K562 (cell line): ENCODE results near the gene ATF6B. TPM values are rescaled to one million over a fixed set of nuclear protein-coding genes. Genes with fewer than 3 reads are reported as not detected.
A peak's percentile ranks its signal among the peaks of the same experiment; 100 is the strongest.

Experiments
- ATAC-seq: fragments of 200-7000 bp; cut with Tn5 transposase; 3 replicates; pipeline ENCODE4 v1.9.1; 2020; ENCODE audit warnings: moderate library complexity
- BruUV-seq: library from RNA; stranded (reverse); fragments of 400-500 nt; replicated peaks from 2 replicates; lab custom pipeline; 2021; lab: Mats Ljungman, UMichigan
- CTCF ChIA-PET: fragments of 300-600 bp; formaldehyde crosslinking; extraction: SDS; loops from one replicate; lab custom pipeline; 2021; ENCODE audit warnings: low intra/inter-chr PET ratio; lab: Yijun Ruan, JAX
- POLR2A ChIA-PET: fragments of 300-600, 350-650 bp; sonication (Branson Sonifier 250); formaldehyde crosslinking; extraction: SDS; loops from one replicate; lab custom pipeline; 2021; ENCODE audit warnings: antibody characterized with exemption, inconsistent platforms; lab: Yijun Ruan, JAX
- DNase-seq, 4 experiments: peaks; one replicate each; pipeline versions ENCODE4 v3.0.0 to v3.0.0-alpha.2; 2011 to 2018; ENCODE audit warnings: low spot score in 3 of 4, mixed read lengths in 3 of 4; ENCODE audit errors: extremely low read depth in 1 of 4
- FAIRE-seq: peaks from 2 replicates; lab custom pipeline; 2011; peaks lifted over from hg19 to GRCh38; lab: Jason Lieb, UNC
- H2AFZ ChIP-seq: 2 replicates; pipeline ENCODE4 v1.6.0; 2011; ENCODE audit warnings: low read depth, low read length, control low read depth, inconsistent platforms
- H3K27ac ChIP-seq: fragments of 200-600 bp; 3 replicates; pipeline ENCODE4 v1.8.0; 2011; ENCODE audit warnings: low read depth, mild to moderate bottlenecking, control low read depth, inconsistent platforms, low read length, moderate library complexity, mixed read lengths; ENCODE audit errors: extremely low read depth
- H3K27me3 ChIP-seq, 2 experiments: fragments of 300-600 bp in 1 of 2; 2 replicates in 1 of 2; 3 replicates in 1 of 2; pipeline versions ENCODE4 v1.6.0 to v1.8.0; 2011; ENCODE audit warnings: inconsistent platforms in 2 of 2, low read length in 2 of 2, mild to moderate bottlenecking in 1 of 2, mixed read lengths in 1 of 2, moderate library complexity in 1 of 2; ENCODE audit not compliant: control insufficient read depth in 2 of 2, insufficient read depth in 2 of 2
- H3K36me3 ChIP-seq: fragments of 300-600 bp; 3 replicates; pipeline ENCODE4 v1.8.0; 2011; ENCODE audit warnings: mild to moderate bottlenecking, low read length, inconsistent platforms; ENCODE audit not compliant: control insufficient read depth, insufficient read depth
- H3K4me1 ChIP-seq, 2 experiments: fragments of 200-600 bp in 1 of 2; replicated peaks in 1 of 2; 2 replicates in 1 of 2; 3 replicates in 1 of 2; pipeline versions ENCODE4 v1.5.1 to v1.8.0; 2011; ENCODE audit warnings: inconsistent platforms in 2 of 2, low read length in 2 of 2, mild to moderate bottlenecking in 1 of 2, mixed read lengths in 1 of 2, moderate library complexity in 1 of 2; ENCODE audit not compliant: control insufficient read depth in 2 of 2, insufficient read depth in 2 of 2
- H3K4me2 ChIP-seq: 2 replicates; pipeline ENCODE4 v1.6.1; 2011; ENCODE audit warnings: low read length, control low read depth, inconsistent platforms, mixed read lengths; ENCODE audit not compliant: insufficient read depth
- H3K4me3 ChIP-seq: fragments of 200-600 bp; sonication (generic), shearing (Covaris generic); 2 replicates; pipeline ENCODE4 v1.5.1; 2016; ENCODE audit warnings: control low read depth, inconsistent platforms
- H3K79me2 ChIP-seq: fragments of 200-600 bp; 3 replicates; pipeline ENCODE4 v1.8.0; 2011; ENCODE audit warnings: low read length, inconsistent platforms; ENCODE audit not compliant: control insufficient read depth, insufficient read depth
- H3K9ac ChIP-seq, 2 experiments: 2 replicates each; pipeline versions ENCODE4 v1.6.0 to v1.6.1; 2011; ENCODE audit warnings: low read depth in 2 of 2, low read length in 2 of 2, control low read depth in 1 of 2, inconsistent platforms in 1 of 2, mild to moderate bottlenecking in 1 of 2, mixed read lengths in 1 of 2; ENCODE audit not compliant: insufficient read depth in 1 of 2
- H3K9me1 ChIP-seq: one replicate; pipeline ENCODE4 v1.6.0; 2011; ENCODE audit warnings: inconsistent platforms, mild to moderate bottlenecking, low read length, moderate library complexity; ENCODE audit not compliant: control insufficient read depth, insufficient read depth
- H3K9me3 ChIP-seq: replicated peaks from 2 replicates; pipeline ENCODE4 v1.5.1; 2011; ENCODE audit warnings: low read depth, low read length, inconsistent platforms; ENCODE audit not compliant: control insufficient read depth, insufficient read depth
- H4K20me1 ChIP-seq: replicated peaks from 2 replicates; pipeline ENCODE4 v1.6.1; 2011; ENCODE audit warnings: low read length, inconsistent platforms, mixed read lengths; ENCODE audit not compliant: control insufficient read depth, insufficient read depth
- CSDE1 ChIP-seq, 2 experiments: fragments of 450-650 bp; IDR thresholded peaks; 2 replicates each; pipeline ENCODE4 v1.6.1; 2016; ENCODE audit warnings: mild to moderate bottlenecking in 1 of 2
- KDM5B ChIP-seq: fragments of 200-600 bp; sonication (generic); IDR thresholded peaks from 2 replicates; pipeline ENCODE4 v1.6.1; 2012; ENCODE audit warnings: low read depth, mild to moderate bottlenecking, moderate library complexity, low read length, control low read depth, inconsistent platforms; ENCODE audit not compliant: insufficient replicate concordance
- OTX1 ChIP-seq: fragments of 450-650 bp; formaldehyde crosslinking; IDR thresholded peaks from 2 replicates; pipeline ENCODE4 v1.4.0; 2022; ENCODE audit warnings: mild to moderate bottlenecking
- PHF8 ChIP-seq: fragments of 200-600 bp; sonication (generic); IDR thresholded peaks from 2 replicates; pipeline ENCODE4 v1.6.1; 2012; ENCODE audit warnings: mixed run types, mild to moderate bottlenecking, inconsistent platforms, low read length, moderate library complexity, borderline replicate concordance
- POLR2A ChIP-seq: fragments of 450-650 bp; conservative IDR thresholded peaks from 2 replicates; pipeline ENCODE4 v1.6.1; 2016
- POLR2B ChIP-seq: fragments of 450-650 bp; IDR thresholded peaks from 2 replicates; pipeline ENCODE4 v1.6.1; 2018; ENCODE audit warnings: low read depth; ENCODE audit not compliant: partially characterized antibody
- POLR2G ChIP-seq: fragments of 200-400 bp; formaldehyde crosslinking; IDR thresholded peaks from 2 replicates; pipeline ENCODE4 v1.6.1; 2017; ENCODE audit warnings: low read depth, mild to moderate bottlenecking, antibody characterized with exemption, low read length, moderate library complexity
- ZNF586 ChIP-seq: fragments of 450-650 bp; formaldehyde crosslinking; conservative IDR thresholded peaks from 2 replicates; pipeline ENCODE4 v1.4.0; 2020; ENCODE audit warnings: mild to moderate bottlenecking, moderate library complexity
- ZNF668 ChIP-seq: fragments of 250-450 bp; sonication (Bioruptor Pico); IDR thresholded peaks from 2 replicates; pipeline ENCODE4 v1.8.0; 2022; ENCODE audit warnings: mild to moderate bottlenecking, inconsistent platforms
- WGBS: fragments of 100-300 bp; shearing (Covaris generic); methylation state at CpG from one replicate; pipeline ENCODE4 v1.1.6; 2016; ENCODE audit warnings: low coverage, mixed read lengths; ENCODE audit not compliant: insufficient coverage; ENCODE audit errors: missing lambda C conversion rate; 5-methylcytosine and 5-hydroxymethylcytosine counted together
- in situ Hi-C: fragments of 300-500 bp; cut with MboI; formaldehyde crosslinking; loops from 4 replicates; pipeline ENCODE4 v1.15.0; 2018; ENCODE audit warnings: inconsistent platforms, mixed read lengths
- intact Hi-C: fragments of 100-400 bp; cut with micrococcal nuclease; formaldehyde crosslinking; loops from 2 replicates; pipeline ENCODE4 v1.14.2; 2022
- polyA plus RNA-seq, 8 experiments: library from polyadenylated mRNA; depleted of rRNA in 4 of 8; stranded (reverse) in 5 of 8; unstranded in 3 of 8; fragments of >200 nt; fragmentation: Nextera tagmentation in 2 of 8; fragmentation: Illumina TruSeq in 1 of 8; extraction: Ambion mirVana in 2 of 8; extraction: Trizol in 1 of 8; gene quantifications; 2 replicates each; pipeline versions ENCODE4 v1.2.1 to v1.2.3, GENCODE V29; 2011 to 2014; ENCODE audit warnings: inconsistent platforms in 1 of 8, missing spikeins in 1 of 8
- total RNA-seq, 7 experiments: library from RNA; depleted of rRNA in 6 of 7; stranded (reverse); fragments of >200 nt in 6 of 7; fragmentation: Illumina TruSeq in 2 of 7; extraction: Trizol in 2 of 7; gene quantifications; 2 replicates each; pipeline versions ENCODE4 v1.2.1 to v1.2.3, GENCODE V29; 2011 to 2021; ENCODE audit warnings: low replicate concordance in 1 of 7
- TF ChIP-seq, protein P1 (sequence below): sonication (generic); formaldehyde crosslinking; IDR thresholded peaks from 2 replicates; pipeline ENCODE4 v1.8.0; 2022; ENCODE audit warnings: missing genetic modification reagents, mild to moderate bottlenecking, moderate library complexity, borderline replicate concordance
- TF ChIP-seq, protein P2 (sequence below): fragments of 200-800 bp; sonication (Bioruptor generic); IDR thresholded peaks from 2 replicates; pipeline ENCODE4 v1.6.1; 2017; ENCODE audit warnings: missing genetic modification characterization, missing compliant biosample characterization
- TF ChIP-seq, protein P3 (sequence below): fragments of 450-650 bp; formaldehyde crosslinking; IDR thresholded peaks from 2 replicates; pipeline ENCODE4 v1.4.0; 2022; ENCODE audit warnings: missing genetic modification characterization
- TF ChIP-seq, protein P4 (sequence below): fragments of 450-650 bp; formaldehyde crosslinking; conservative IDR thresholded peaks from 2 replicates; pipeline ENCODE4 v1.4.0; 2022; ENCODE audit warnings: mild to moderate bottlenecking, missing genetic modification characterization
- TF ChIP-seq, protein P5 (sequence below): sonication (generic); formaldehyde crosslinking; IDR thresholded peaks from 2 replicates; pipeline ENCODE4 v1.4.0; 2020; ENCODE audit warnings: mild to moderate bottlenecking, missing genetic modification reagents

The ATF6B gene
- total and polyA plus RNA-seq, 9 of the 15 experiments (the other 6 are each of a cell fraction or from before 2014, with no cell fraction given), result 20.7 to 131 (median 31.7) TPM

DNA sequence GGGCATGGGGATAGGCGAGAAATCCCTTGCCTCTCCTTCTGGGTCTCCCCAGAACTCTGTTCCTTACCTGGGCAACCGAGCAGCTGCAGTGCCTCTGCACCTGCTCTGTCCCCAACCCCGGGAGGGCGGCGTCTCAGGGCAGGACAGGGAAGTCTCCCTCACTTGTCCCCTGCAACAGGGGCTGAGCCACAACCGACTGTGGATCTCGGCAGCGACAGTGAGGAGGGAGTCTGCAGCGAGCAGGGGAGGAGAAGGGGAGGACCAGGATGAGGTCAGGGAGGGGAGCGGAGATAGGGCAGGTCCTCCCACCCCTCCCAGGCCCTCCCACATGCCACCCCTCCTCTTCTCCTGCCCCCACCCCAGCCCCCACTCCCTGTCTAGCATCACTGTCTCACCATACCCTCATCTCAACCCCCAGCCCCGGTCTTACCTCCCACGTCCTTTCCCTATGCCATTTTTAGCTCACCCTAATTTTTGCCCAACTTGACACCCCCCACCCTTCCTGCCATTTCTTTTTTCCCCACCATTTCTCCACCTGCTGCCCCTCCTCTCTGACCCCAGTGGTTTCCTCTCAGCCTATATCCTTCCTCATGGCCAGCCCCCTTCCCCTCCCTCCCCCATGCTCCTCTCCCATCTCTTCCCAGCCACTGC lies 18.8 kb downstream of the ATF6B start, which contains the start of gene TNXB:
TNXB (minus strand) TSS at position 225 of the 651 bp plus-strand sequence. CDS start 11,140 bp downstream, outside the sequence.
- DNase-seq, result peak; percentile 63 to 85 (median 74)
- peak; percentile 64 for ATAC-seq
- CTCF ChIA-PET, result interaction anchor here (0.6 kb wide), 2 partner anchors 10 to 1245 kb away, joined by 3 to 4 read pairs; no protein-coding TSS in a partner anchor
- Histone ChIP-seq H3K36me3 (no peaks in the 10 kb centered on the region), H3K4me3 (no peak within 1 kb of the TSS), H3K9ac (peak within 1 kb of the TSS in 1 of 2 experiments; percentile 80; a peak in 2 of 4 replicates), H3K79me2 (no peaks in the 10 kb centered on the region), H3K4me2 (peak within 1 kb of the TSS; percentile 51), H3K27me3 (peaks cover 0 to 18% of the 10 kb centered on the region in 2 experiments; a peak in 2 of 5 replicates), H3K9me3 (no peaks in the 10 kb centered on the region), H4K20me1 (no peaks in the 10 kb centered on the region), H2AFZ (no peak within 1 kb of the TSS), H3K27ac (no peak within 1 kb of the TSS), H3K9me1 (no peaks in the 10 kb centered on the region), H3K4me1 (peaks cover 29 to 43% of the 10 kb centered on the region in 2 experiments)
- peak; percentile 26 for FAIRE-seq
- POLR2A ChIA-PET, result interaction anchor here (0.6 to 4.9 kb wide), 7 partner anchors 9 to 79 kb away, joined by 3 to 38 read pairs (median 6); partner anchors contain the start of gene ATF6B
- no TSS peak for BruUV-seq
- intact Hi-C loops (no loop called here), in situ Hi-C loops (no loop called here)
- 3% methylated on average over 10 of the region's 12 CpGs for WGBS
- TF ChIP-seq, protein P1, sequence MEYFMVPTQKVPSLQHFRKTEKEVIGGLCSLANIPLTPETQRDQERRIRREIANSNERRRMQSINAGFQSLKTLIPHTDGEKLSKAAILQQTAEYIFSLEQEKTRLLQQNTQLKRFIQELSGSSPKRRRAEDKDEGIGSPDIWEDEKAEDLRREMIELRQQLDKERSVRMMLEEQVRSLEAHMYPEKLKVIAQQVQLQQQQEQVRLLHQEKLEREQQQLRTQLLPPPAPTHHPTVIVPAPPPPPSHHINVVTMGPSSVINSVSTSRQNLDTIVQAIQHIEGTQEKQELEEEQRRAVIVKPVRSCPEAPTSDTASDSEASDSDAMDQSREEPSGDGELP (CRISPR knock-in tag), result no peak
- TF ChIP-seq OTX1 (CRISPR knock-in tag) (peak; percentile 75; the same call in 1 of the 2 replicates), POLR2G (peak; percentile 68), POLR2B (peak; percentile 21), ZNF668 (CRISPR knock-in tag) (no peak), ZNF586 (CRISPR knock-in tag) (no peak), KDM5B (peak; percentile 10), CSDE1 (IDR thresholded peaks at IDR 0.05) (no peak), POLR2A (no peak), PHF8 (no peak)
- TF ChIP-seq, protein P2, sequence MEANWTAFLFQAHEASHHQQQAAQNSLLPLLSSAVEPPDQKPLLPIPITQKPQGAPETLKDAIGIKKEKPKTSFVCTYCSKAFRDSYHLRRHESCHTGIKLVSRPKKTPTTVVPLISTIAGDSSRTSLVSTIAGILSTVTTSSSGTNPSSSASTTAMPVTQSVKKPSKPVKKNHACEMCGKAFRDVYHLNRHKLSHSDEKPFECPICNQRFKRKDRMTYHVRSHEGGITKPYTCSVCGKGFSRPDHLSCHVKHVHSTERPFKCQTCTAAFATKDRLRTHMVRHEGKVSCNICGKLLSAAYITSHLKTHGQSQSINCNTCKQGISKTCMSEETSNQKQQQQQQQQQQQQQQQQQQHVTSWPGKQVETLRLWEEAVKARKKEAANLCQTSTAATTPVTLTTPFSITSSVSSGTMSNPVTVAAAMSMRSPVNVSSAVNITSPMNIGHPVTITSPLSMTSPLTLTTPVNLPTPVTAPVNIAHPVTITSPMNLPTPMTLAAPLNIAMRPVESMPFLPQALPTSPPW (CRISPR knock-in tag), result peak; percentile 61; the same call in 1 of the 2 replicates
- TF ChIP-seq, protein P3, sequence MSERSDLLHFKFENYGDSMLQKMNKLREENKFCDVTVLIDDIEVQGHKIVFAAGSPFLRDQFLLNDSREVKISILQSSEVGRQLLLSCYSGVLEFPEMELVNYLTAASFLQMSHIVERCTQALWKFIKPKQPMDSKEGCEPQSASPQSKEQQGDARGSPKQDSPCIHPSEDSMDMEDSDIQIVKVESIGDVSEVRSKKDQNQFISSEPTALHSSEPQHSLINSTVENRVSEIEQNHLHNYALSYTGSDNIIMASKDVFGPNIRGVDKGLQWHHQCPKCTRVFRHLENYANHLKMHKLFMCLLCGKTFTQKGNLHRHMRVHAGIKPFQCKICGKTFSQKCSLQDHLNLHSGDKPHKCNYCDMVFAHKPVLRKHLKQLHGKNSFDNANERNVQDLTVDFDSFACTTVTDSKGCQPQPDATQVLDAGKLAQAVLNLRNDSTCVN (CRISPR knock-in tag), result peak; percentile 64; the same call in 1 of the 2 replicates
- TF ChIP-seq, protein P4, sequence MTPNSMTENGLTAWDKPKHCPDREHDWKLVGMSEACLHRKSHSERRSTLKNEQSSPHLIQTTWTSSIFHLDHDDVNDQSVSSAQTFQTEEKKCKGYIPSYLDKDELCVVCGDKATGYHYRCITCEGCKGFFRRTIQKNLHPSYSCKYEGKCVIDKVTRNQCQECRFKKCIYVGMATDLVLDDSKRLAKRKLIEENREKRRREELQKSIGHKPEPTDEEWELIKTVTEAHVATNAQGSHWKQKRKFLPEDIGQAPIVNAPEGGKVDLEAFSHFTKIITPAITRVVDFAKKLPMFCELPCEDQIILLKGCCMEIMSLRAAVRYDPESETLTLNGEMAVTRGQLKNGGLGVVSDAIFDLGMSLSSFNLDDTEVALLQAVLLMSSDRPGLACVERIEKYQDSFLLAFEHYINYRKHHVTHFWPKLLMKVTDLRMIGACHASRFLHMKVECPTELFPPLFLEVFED (CRISPR knock-in tag), result 0 out of 2 replicates have a peak, but pooled peaks have one; percentile 53
- TF ChIP-seq, protein P5, sequence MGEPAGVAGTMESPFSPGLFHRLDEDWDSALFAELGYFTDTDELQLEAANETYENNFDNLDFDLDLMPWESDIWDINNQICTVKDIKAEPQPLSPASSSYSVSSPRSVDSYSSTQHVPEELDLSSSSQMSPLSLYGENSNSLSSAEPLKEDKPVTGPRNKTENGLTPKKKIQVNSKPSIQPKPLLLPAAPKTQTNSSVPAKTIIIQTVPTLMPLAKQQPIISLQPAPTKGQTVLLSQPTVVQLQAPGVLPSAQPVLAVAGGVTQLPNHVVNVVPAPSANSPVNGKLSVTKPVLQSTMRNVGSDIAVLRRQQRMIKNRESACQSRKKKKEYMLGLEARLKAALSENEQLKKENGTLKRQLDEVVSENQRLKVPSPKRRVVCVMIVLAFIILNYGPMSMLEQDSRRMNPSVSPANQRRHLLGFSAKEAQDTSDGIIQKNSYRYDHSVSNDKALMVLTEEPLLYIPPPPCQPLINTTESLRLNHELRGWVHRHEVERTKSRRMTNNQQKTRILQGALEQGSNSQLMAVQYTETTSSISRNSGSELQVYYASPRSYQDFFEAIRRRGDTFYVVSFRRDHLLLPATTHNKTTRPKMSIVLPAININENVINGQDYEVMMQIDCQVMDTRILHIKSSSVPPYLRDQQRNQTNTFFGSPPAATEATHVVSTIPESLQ (CRISPR knock-in tag), result no peak
